ENCODE data around the gene PLXNB2. TPM values are rescaled to one million over a fixed set of nuclear protein-coding genes. Genes with fewer than 3 reads are reported as not detected.

Gene PLXNB2
- total and polyA plus RNA-seq, 2 of the 4 experiments (the other 2 are of a cell fraction), result 73.1 to 202 TPM

DNA sequence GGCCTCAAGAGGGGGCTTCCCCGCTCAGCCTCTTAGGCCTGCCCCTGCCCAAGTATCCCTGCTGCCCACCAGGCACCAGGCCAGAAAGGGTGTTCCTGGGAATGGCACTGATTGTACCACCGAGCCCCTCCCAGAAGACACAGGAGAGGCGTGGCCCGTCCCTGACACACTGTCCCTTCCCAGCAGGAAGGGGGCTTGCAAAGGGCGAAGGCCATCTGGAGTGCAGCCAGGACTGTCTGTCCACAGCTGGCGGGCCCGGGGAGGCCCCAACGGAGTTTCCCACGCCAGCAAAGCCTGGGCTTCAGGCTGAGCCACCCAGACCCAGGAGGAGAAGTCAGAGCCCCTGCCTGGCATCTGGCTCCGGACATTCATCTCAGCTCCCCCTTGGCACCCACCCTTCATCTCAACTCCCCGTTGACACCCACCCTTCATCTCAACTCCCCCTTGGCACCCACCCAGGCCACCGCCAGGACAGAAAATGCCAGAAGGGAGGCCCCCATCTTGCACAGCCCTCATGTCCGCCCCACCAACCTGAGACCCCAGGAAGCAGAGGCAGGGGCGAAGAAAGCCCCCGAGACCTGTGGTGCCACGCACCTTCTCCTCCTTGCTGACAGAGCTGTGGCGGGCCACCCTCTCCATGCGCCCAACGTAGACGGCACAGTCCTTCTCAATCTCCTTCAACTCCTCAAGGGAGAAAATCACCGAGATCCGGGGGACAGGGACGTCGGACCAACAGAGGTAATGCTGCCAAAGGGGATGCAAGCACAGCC, 82.1 kb downstream of the PLXNB2 start:
- H3K4me3 ChIP-seq (ENCODE audit: insufficient read depth, low read depth, low read length), result no peak overlapping the region
- H3K36me3 ChIP-seq (ENCODE audit: control insufficient read depth, insufficient read depth, low read length), result peaks cover 66% of the 10 kb centered on the region
- CTCF ChIA-PET, result interaction anchor here (0.6 kb wide), 1 partner anchor 18 kb away, joined by 4 read pairs; no protein-coding TSS in a partner anchor
- in situ Hi-C loops (cut with MboI; ENCODE audit: low sequenced_read_pairs) (no loop called here), dilution Hi-C loops (cut with HindIII; ENCODE audit: low sequenced_read_pairs, unreplicated experiment) (no loop called here), intact Hi-C loops (cut with micrococcal nuclease) (no loop called here)
- H3K56ac ChIP-seq (ENCODE audit: extremely low read depth, insufficient read depth, low read length), result no peak overlapping the region
- H3K14ac ChIP-seq (replicated peaks; ENCODE audit: low read depth, low read length), result no peak overlapping the region
- no peaks in the 10 kb centered on the region for H3K9me3 ChIP-seq (ENCODE audit: control insufficient read depth, insufficient read depth, low read length)
- BruUV-seq (replicated peaks), result no TSS peak
- DNase-seq (no peak), ATAC-seq (ENCODE audit: low read depth) (no peak)
- H4K91ac ChIP-seq (ENCODE audit: insufficient read depth, low read depth, low read length), result no peak overlapping the region
- no peak overlapping the region for H2BK15ac ChIP-seq (ENCODE audit: low read depth, low read length)
- peaks cover 0 to 22% of the 10 kb centered on the region in 2 experiments; a peak in 1 of 4 replicates for H3K79me1 ChIP-seq (ENCODE audit: low read depth in 1 of 2, low read length in 2 of 2)
- H2BK20ac ChIP-seq (ENCODE audit: low read depth, low read length), result no peak overlapping the region
- no peak overlapping the region for H2AFZ ChIP-seq (replicated peaks; ENCODE audit: low read length, poor library complexity)
- TF ChIP-seq CEBPB (IDR thresholded peaks at IDR 0.05; ENCODE audit: low read depth, low read length) (no peak), RAD21 (IDR thresholded peaks at IDR 0.05; ENCODE audit: low read length) (no peak)
- POLR2A ChIA-PET (ENCODE audit: unreplicated experiment), result no interaction called here
- no peak overlapping the region for H2BK120ac ChIP-seq (ENCODE audit: low read depth, low read length)
- H3K27ac ChIP-seq (ENCODE audit: insufficient read depth, low read length), result no peak overlapping the region
- H3K9me1 ChIP-seq (ENCODE audit: insufficient read depth, low read length), result peaks cover 3% of the 10 kb centered on the region; the same call in 1 of the 2 replicates
- no peak overlapping the region for H3K23ac ChIP-seq (ENCODE audit: low read depth, low read length)
- 93% methylated on average over 6 of the region's 24 CpGs; no CpG with 5 or more reads in 1 of the 2 experiments for WGBS, 2 experiments (ENCODE audit: extremely low coverage in 2 of 2, insufficient read length in 1 of 2)
- H2AK9ac ChIP-seq (replicated peaks; ENCODE audit: low read depth, low read length, poor library complexity), result no peak overlapping the region
- H3K18ac ChIP-seq (ENCODE audit: low read depth, low read length), result no peak overlapping the region
- H3K27me3 ChIP-seq (ENCODE audit: control insufficient read depth, insufficient read depth, low read length), result no peaks in the 10 kb centered on the region
- no peak overlapping the region for H3K4me2 ChIP-seq (ENCODE audit: low read depth, low read length)
- no peak overlapping the region for H2BK5ac ChIP-seq (ENCODE audit: low read depth, low read length, poor library complexity, severe bottlenecking)
- no peak overlapping the region for H2AK5ac ChIP-seq (ENCODE audit: low read depth, low read length)
- H3K4me1 ChIP-seq (ENCODE audit: control insufficient read depth, insufficient read depth, low read length), result no peaks in the 10 kb centered on the region
- H4K20me1 ChIP-seq (ENCODE audit: insufficient read depth, low read length), result no peaks in the 10 kb centered on the region; the same call in 1 of the 2 replicates
- no peak overlapping the region for H3K9ac ChIP-seq (ENCODE audit: low read depth, low read length)
- no peak overlapping the region for H4K8ac ChIP-seq (ENCODE audit: low read depth in 2 of 2, low read length in 2 of 2)
- H3K4ac ChIP-seq (ENCODE audit: low read depth, low read length), result no peak overlapping the region
- H4K5ac ChIP-seq (ENCODE audit: low read depth, low read length), result no peak overlapping the region

Other genes starting within 250 kb of the PLXNB2 start
- not detected in 2 replicates for gene TTLL8, start 249.3 kb downstream of the PLXNB2 start, total RNA-seq (2012; rRNA removed)
- not detected in 2 replicates for gene TTLL8, start 249.3 kb downstream of the PLXNB2 start, polyA plus RNA-seq (2012; rRNA removed)
- gene MLC1, start 222.2 kb downstream of the PLXNB2 start, total RNA-seq (2012; rRNA removed), result not detected in 2 replicates
- gene MLC1, start 222.2 kb downstream of the PLXNB2 start, polyA plus RNA-seq (2012; rRNA removed), result 0.07 and 0.10 TPM in 2 replicates
- 0.72 and 0.83 TPM in 2 replicates for gene MOV10L1, start 217.6 kb downstream of the PLXNB2 start, total RNA-seq (2012; rRNA removed)
- 0.83 and 1.4 TPM in 2 replicates for gene MOV10L1, start 217.6 kb downstream of the PLXNB2 start, polyA plus RNA-seq (2012; rRNA removed)
- gene PANX2, start 136.9 kb downstream of the PLXNB2 start, total RNA-seq (2012; rRNA removed), result under 0.01 and 0.18 TPM in 2 replicates
- gene PANX2, start 136.9 kb downstream of the PLXNB2 start, polyA plus RNA-seq (2012; rRNA removed), result 1.3 and 1.7 TPM in 2 replicates
- gene TRABD, start 121.7 kb downstream of the PLXNB2 start, total RNA-seq (2012; rRNA removed), result 13.4 and 13.9 TPM in 2 replicates
- gene TRABD, start 121.7 kb downstream of the PLXNB2 start, polyA plus RNA-seq (2012; rRNA removed), result 42.7 and 45.3 TPM in 2 replicates
- gene SELENOO, start 106.6 kb downstream of the PLXNB2 start, total RNA-seq (2012; rRNA removed), result 10.3 and 10.4 TPM in 2 replicates
- gene SELENOO, start 106.6 kb downstream of the PLXNB2 start, polyA plus RNA-seq (2012; rRNA removed), result 21.4 and 22.9 TPM in 2 replicates
- gene TUBGCP6, start 62.6 kb downstream of the PLXNB2 start, total RNA-seq (2012; rRNA removed), result 10.0 and 10.8 TPM in 2 replicates
- gene TUBGCP6, start 62.6 kb downstream of the PLXNB2 start, polyA plus RNA-seq (2012; rRNA removed), result 28.6 and 30.9 TPM in 2 replicates
- gene HDAC10, start 56.4 kb downstream of the PLXNB2 start, total RNA-seq (2012; rRNA removed), result 3.6 and 3.9 TPM in 2 replicates
- gene HDAC10, start 56.4 kb downstream of the PLXNB2 start, polyA plus RNA-seq (2012; rRNA removed), result 35.2 and 35.7 TPM in 2 replicates
- gene MAPK12, start 46.0 kb downstream of the PLXNB2 start, total RNA-seq (2012; rRNA removed), result 35.6 and 41.0 TPM in 2 replicates
- gene MAPK12, start 46.0 kb downstream of the PLXNB2 start, polyA plus RNA-seq (2012; rRNA removed), result 56.3 and 59.9 TPM in 2 replicates
- 7.5 and 8.1 TPM in 2 replicates for gene MAPK11, start 37.3 kb downstream of the PLXNB2 start, total RNA-seq (2012; rRNA removed)
- gene MAPK11, start 37.3 kb downstream of the PLXNB2 start, polyA plus RNA-seq (2012; rRNA removed), result 14.4 and 16.6 TPM in 2 replicates
- 0.36 and 0.56 TPM in 2 replicates for gene DENND6B, start 19.4 kb upstream of the PLXNB2 start, total RNA-seq (2012; rRNA removed)
- 4.9 and 5.3 TPM in 2 replicates for gene DENND6B, start 19.4 kb upstream of the PLXNB2 start, polyA plus RNA-seq (2012; rRNA removed)
- 49.4 and 51.6 TPM in 2 replicates for gene PPP6R2, start 35.7 kb upstream of the PLXNB2 start, total RNA-seq (2012; rRNA removed)
- 46.9 and 49.2 TPM in 2 replicates for gene PPP6R2, start 35.7 kb upstream of the PLXNB2 start, polyA plus RNA-seq (2012; rRNA removed)
- gene SBF1, start 167.4 kb upstream of the PLXNB2 start, total RNA-seq (2012; rRNA removed), result 21.5 and 22.8 TPM in 2 replicates
- gene SBF1, start 167.4 kb upstream of the PLXNB2 start, polyA plus RNA-seq (2012; rRNA removed), result 33.2 and 41.0 TPM in 2 replicates
- 0.18 and 0.28 TPM in 2 replicates for gene ADM2, start 173.9 kb upstream of the PLXNB2 start, total RNA-seq (2012; rRNA removed)
- gene ADM2, start 173.9 kb upstream of the PLXNB2 start, polyA plus RNA-seq (2012; rRNA removed), result 1.9 and 2.3 TPM in 2 replicates
- not detected in 2 replicates for gene MIOX, start 179.2 kb upstream of the PLXNB2 start, total RNA-seq (2012; rRNA removed)
- gene MIOX, start 179.2 kb upstream of the PLXNB2 start, polyA plus RNA-seq (2012; rRNA removed), result not detected in 2 replicates
- 15.6 and 16.8 TPM in 2 replicates for gene LMF2, start 200.1 kb upstream of the PLXNB2 start, total RNA-seq (2012; rRNA removed)
- 82.6 and 103 TPM in 2 replicates for gene LMF2, start 200.1 kb upstream of the PLXNB2 start, polyA plus RNA-seq (2012; rRNA removed)
- gene NCAPH2, start 200.6 kb upstream of the PLXNB2 start, total RNA-seq (2012; rRNA removed), result 36.4 and 38.5 TPM in 2 replicates
- 30.2 and 30.8 TPM in 2 replicates for gene NCAPH2, start 200.6 kb upstream of the PLXNB2 start, polyA plus RNA-seq (2012; rRNA removed)
- 1.3 and 1.7 TPM in 2 replicates for gene SCO2, start 218.0 kb upstream of the PLXNB2 start, total RNA-seq (2012; rRNA removed)
- 1.8 and 1.9 TPM in 2 replicates for gene SCO2, start 218.0 kb upstream of the PLXNB2 start, polyA plus RNA-seq (2012; rRNA removed)
- gene TYMP, start 222.4 kb upstream of the PLXNB2 start, total RNA-seq (2012; rRNA removed), result 0.18 and 0.28 TPM in 2 replicates
- 0.74 and 1.5 TPM in 2 replicates for gene TYMP, start 222.4 kb upstream of the PLXNB2 start, polyA plus RNA-seq (2012; rRNA removed)
- not detected in 2 replicates for gene KLHDC7B, start 238.3 kb upstream of the PLXNB2 start, total RNA-seq (2012; rRNA removed)
- gene KLHDC7B, start 238.3 kb upstream of the PLXNB2 start, polyA plus RNA-seq (2012; rRNA removed), result 0.03 and 0.05 TPM in 2 replicates